ENCODE results near the gene RFX3.

Gene RFX3

DNA sequence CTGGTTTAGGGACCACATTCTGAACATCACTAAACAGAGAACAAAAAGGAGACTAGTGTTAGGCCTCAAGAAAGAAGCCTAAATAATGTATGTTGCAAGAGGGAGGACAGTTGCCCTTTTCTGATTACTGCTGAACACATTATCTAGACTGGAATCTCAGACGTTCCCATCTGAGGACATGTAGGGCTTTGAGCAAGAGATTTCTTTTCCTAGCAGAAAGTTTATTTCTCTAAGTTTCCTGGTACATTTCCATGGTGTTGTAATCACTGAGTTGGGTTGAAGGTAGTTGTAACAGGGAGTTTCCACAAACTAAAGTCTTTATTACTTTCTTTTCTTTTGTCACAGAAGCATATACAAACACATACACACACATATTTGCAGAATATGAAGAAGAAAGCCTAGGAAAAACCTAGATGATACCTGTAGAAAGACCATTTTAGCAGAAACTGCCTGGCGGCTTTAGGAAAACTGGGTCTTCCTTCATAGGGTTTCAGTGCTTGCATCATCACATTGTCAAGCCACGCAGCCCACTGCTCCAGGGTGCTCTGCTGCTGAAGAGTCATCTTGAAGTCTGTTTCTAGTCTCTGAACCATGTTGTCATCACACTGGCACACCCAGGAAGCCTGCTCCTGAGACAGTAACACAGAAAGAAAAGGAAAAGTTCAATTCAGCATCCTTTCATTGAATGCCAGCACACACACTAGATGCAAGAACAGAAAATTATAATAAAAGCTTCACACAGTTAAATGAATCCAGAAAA lies 269.1 kb downstream of the RFX3 start:
- TF ChIP-seq, protein P1, sequence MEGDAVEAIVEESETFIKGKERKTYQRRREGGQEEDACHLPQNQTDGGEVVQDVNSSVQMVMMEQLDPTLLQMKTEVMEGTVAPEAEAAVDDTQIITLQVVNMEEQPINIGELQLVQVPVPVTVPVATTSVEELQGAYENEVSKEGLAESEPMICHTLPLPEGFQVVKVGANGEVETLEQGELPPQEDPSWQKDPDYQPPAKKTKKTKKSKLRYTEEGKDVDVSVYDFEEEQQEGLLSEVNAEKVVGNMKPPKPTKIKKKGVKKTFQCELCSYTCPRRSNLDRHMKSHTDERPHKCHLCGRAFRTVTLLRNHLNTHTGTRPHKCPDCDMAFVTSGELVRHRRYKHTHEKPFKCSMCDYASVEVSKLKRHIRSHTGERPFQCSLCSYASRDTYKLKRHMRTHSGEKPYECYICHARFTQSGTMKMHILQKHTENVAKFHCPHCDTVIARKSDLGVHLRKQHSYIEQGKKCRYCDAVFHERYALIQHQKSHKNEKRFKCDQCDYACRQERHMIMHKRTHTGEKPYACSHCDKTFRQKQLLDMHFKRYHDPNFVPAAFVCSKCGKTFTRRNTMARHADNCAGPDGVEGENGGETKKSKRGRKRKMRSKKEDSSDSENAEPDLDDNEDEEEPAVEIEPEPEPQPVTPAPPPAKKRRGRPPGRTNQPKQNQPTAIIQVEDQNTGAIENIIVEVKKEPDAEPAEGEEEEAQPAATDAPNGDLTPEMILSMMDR (conservative IDR thresholded peaks at IDR 0.05; ENCODE audit: low read depth, low read length), result no peak
- H3K4me3 ChIP-seq (ENCODE audit: low read depth, low read length), result no peak overlapping the region
- DNase-seq (ENCODE audit: low read depth), result no peak

DNA sequence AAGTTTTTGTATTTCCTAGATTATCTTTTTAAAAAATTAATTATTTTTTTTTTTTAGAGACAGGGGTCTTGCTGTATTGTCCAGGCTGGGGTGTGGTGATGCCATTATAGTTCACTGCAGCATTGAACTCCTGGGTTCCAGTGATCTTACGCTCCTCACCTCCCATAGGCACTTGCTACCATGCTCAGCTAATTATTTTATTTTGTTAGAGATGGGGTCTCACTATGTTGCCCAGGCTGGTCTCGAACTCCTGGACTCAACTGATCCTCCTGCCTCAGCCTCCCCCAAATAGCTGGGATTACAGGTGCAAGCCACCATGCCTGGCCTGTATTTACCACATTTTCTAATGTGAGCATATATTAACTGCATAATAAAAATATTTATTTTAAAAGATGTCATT lies 274.5 kb downstream of the RFX3 start:
- TF ChIP-seq, protein P1 (conservative IDR thresholded peaks at IDR 0.05; ENCODE audit: low read depth, low read length), result no peak
- no peak for DNase-seq (ENCODE audit: low read depth)
- no peak overlapping the region for H3K4me3 ChIP-seq (ENCODE audit: low read depth, low read length)

DNA sequence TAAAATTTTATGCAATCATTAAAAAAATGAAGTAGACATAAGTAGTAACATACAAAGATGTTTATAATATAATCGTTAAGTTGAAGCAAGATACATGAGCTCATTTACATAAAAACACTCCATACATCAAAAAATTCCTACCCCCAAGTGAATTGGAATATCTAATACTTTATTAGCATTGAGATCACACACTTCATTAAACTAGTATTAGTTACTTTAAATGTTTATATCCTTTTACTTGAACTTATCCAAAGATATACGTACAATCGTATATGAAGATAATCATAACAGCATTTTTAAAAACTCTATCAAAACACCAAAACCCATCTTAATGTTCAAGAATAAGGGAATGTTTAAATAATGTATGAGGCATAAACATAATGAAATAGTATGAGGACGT lies 275.1 kb downstream of the RFX3 start:
- DNase-seq (ENCODE audit: low read depth), result no peak
- TF ChIP-seq, protein P1 (conservative IDR thresholded peaks at IDR 0.05; ENCODE audit: low read depth, low read length), result no peak
- H3K4me3 ChIP-seq (ENCODE audit: low read depth, low read length), result no peak overlapping the region

DNA sequence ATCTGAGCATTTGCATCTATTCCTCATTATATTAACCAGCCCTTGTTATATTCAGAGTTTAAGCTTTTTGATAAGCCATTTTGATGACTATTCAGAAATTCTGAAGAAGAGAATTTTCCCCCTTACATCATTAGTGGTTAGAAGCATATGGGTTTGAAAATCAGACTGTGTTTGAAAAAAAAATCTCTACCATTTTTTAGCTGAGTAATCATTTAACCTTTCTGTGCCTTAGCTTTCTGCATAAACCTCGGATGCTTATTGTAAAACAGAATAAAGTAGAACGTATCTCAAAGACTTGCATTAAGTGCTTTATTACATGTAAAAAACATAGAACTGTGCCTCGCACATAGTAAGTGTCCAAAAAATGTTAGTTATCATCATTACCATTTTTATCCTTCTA lies 278.6 kb downstream of the RFX3 start:
- TF ChIP-seq, protein P1 (conservative IDR thresholded peaks at IDR 0.05; ENCODE audit: low read depth, low read length), result no peak
- DNase-seq (ENCODE audit: low read depth), result no peak
- H3K4me3 ChIP-seq (ENCODE audit: low read depth, low read length), result no peak overlapping the region

DNA sequence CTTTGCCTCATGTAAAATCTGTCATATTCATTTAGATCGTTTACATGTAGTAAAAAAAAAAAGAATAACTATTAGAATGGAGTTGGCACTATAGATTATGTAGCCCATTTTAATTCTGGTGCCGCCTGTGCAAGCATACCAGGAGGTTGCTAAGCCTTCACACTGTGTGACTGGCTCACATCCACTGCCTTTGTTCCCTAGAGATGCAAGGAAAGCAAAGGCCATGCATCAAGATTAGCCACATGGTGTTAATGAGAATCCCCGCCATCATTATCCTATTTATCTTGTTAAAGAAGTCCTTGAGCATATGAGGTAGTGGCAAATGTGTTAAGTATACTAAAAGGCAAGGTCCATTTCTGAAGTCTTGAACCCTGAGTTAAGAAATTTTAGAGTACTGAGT lies 279.6 kb downstream of the RFX3 start:
- TF ChIP-seq, protein P1 (conservative IDR thresholded peaks at IDR 0.05; ENCODE audit: low read depth, low read length), result no peak
- no peak overlapping the region for H3K4me3 ChIP-seq (ENCODE audit: low read depth, low read length)
- no peak for DNase-seq (ENCODE audit: low read depth)

DNA sequence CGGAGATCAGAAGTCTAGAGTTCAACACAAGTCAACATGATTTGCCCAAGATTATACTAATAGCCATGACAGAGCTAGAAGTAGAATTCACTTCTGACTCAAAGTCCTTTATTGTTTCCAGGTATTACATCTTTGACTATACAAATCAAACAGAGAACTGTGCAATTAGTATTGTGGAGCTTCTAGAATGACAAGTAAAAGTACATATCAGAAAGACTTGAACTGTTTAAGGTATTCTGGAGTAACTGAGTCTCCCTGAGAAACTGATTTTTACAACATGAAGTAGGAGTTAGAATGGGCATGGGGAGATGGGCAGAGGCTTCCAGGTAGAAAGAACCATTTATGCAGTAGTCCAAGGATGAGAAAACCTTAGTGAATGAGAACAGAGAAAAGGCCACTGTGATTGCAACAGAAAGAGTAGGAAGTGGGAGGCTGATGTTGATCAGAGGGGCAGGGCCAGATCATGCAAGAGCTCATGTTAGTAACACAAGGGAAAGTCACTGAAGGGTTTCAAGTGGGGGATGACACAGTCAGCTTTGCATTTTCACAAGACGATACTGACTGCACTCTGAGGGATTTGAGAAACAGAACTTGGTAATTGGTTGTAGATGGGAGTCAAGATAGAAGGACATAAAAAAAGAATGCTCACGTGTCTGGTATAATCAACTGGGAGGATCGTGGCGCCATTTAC lies 280.7 kb downstream of the RFX3 start:
- H3K4me3 ChIP-seq (ENCODE audit: low read depth, low read length), result no peak overlapping the region
- TF ChIP-seq, protein P1 (conservative IDR thresholded peaks at IDR 0.05; ENCODE audit: low read depth, low read length), result no peak
- DNase-seq (ENCODE audit: low read depth), result no peak

DNA sequence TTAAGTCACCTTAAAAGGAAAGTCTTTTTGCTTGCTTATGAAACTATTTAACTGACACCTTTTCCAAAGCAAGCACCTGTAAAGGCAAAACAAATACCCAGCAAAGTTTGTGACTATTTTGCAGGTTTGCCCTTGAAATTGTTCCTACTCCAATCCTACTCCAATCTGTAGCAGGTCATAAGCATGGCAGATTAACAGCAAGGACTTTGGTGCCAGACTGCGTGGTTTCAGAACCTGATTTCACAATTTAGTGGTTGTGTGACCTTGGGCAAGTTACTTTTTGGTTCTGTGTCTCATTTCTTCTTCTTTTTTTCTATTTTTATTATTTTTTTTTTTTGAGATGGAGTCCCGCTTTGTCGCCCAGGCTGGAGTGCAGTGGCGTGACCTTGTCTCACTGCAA lies 282.1 kb downstream of the RFX3 start:
- TF ChIP-seq, protein P1 (conservative IDR thresholded peaks at IDR 0.05; ENCODE audit: low read depth, low read length), result no peak
- no peak overlapping the region for H3K4me3 ChIP-seq (ENCODE audit: low read depth, low read length)
- DNase-seq (ENCODE audit: low read depth), result no peak
